OCI-LY1 (cell line): ENCODE results near the gene SLIT3.

ENCODE experiments used
- H2AFZ ChIP-seq: fragments of 200-600 bp; sonication (generic), shearing (Covaris generic); 2 replicates; pipeline ENCODE4 v1.6.0; 2014; ENCODE audit warnings: antibody characterized with exemption, mild to moderate bottlenecking, low read length
- H3F3A ChIP-seq: fragments of 200-600 bp; sonication (generic), shearing (Covaris generic); 2 replicates; pipeline ENCODE4 v1.6.0; 2014; ENCODE audit warnings: mild to moderate bottlenecking, antibody characterized with exemption, low read length, moderate library complexity; ENCODE audit not compliant: insufficient read depth
- H3K27ac ChIP-seq: fragments of 200-600 bp; sonication (generic); 2 replicates; pipeline ENCODE4 v1.5.1; 2014; ENCODE audit warnings: low read length, mixed run types, mild to moderate bottlenecking, low read depth; ENCODE audit not compliant: poor library complexity, severe bottlenecking
- H3K27me3 ChIP-seq: fragments of 200-600 bp; sonication (generic); 2 replicates; pipeline ENCODE4 v1.6.0; 2014; ENCODE audit warnings: antibody characterized with exemption, mild to moderate bottlenecking, low read length, moderate library complexity; ENCODE audit not compliant: insufficient read depth
- H3K36me3 ChIP-seq: fragments of 200-600 bp; sonication (generic); 2 replicates; pipeline ENCODE4 v1.6.1; 2014; ENCODE audit warnings: mild to moderate bottlenecking, antibody characterized with exemption, low read length, moderate library complexity, mixed read lengths; ENCODE audit not compliant: insufficient read depth
- H3K4me1 ChIP-seq: fragments of 200-600 bp; sonication (generic); 2 replicates; pipeline ENCODE4 v1.5.1; 2014; ENCODE audit warnings: mild to moderate bottlenecking, low read length, moderate library complexity; ENCODE audit not compliant: insufficient read depth, severe bottlenecking
- H3K4me2 ChIP-seq: fragments of 200-600 bp; sonication (generic), shearing (Covaris generic); 2 replicates; pipeline ENCODE4 v1.6.1; 2014; ENCODE audit warnings: low read length
- H3K4me3 ChIP-seq: fragments of 200-600 bp; sonication (generic); 2 replicates; pipeline ENCODE4 v1.5.1; 2014; ENCODE audit warnings: low read length, low read depth, mild to moderate bottlenecking, mixed read lengths; ENCODE audit not compliant: poor library complexity, severe bottlenecking
- H3K79me2 ChIP-seq: fragments of 200-600 bp; shearing (Covaris generic); 2 replicates; pipeline ENCODE4 v1.6.1; 2016; ENCODE audit warnings: mixed run types, low read length, mixed read lengths; ENCODE audit not compliant: insufficient read depth
- H3K9ac ChIP-seq: fragments of 200-600 bp; sonication (generic), shearing (Covaris generic); 2 replicates; pipeline ENCODE4 v1.6.1; 2014; ENCODE audit warnings: mild to moderate bottlenecking, low read length, mixed read lengths
- H3K9me2 ChIP-seq: fragments of 200-600 bp; sonication (generic), shearing (Covaris generic); 2 replicates; pipeline ENCODE4 v1.6.1; 2014; ENCODE audit warnings: low read depth, mild to moderate bottlenecking, low read length, mixed read lengths
- H3K9me3 ChIP-seq: fragments of 200-600 bp; shearing (Covaris generic); 2 replicates; pipeline ENCODE4 v1.6.1; 2014; ENCODE audit warnings: low read length, mixed read lengths
- H4K20me1 ChIP-seq: fragments of 200-600 bp; sonication (generic), shearing (Covaris generic); 2 replicates; pipeline ENCODE4 v1.6.0; 2016; ENCODE audit warnings: mild to moderate bottlenecking, low read length; ENCODE audit not compliant: insufficient read depth
- EZH2 ChIP-seq: fragments of 200-600 bp; sonication (generic), shearing (Covaris generic); IDR thresholded peaks from 2 replicates; pipeline ENCODE4 v1.8.0; 2017; ENCODE audit warnings: borderline replicate concordance, mixed run types, mild to moderate bottlenecking, antibody characterized with exemption, low read length, moderate library complexity, mixed read lengths
- TF ChIP-seq, protein P1 (sequence below): fragments of 200-600 bp; sonication (generic), shearing (Covaris generic); IDR thresholded peaks from 2 replicates; pipeline ENCODE4 v1.5.1; 2017; ENCODE audit warnings: mild to moderate bottlenecking, antibody characterized with exemption, low read length, moderate library complexity, mixed read lengths

Gene SLIT3

DNA sequence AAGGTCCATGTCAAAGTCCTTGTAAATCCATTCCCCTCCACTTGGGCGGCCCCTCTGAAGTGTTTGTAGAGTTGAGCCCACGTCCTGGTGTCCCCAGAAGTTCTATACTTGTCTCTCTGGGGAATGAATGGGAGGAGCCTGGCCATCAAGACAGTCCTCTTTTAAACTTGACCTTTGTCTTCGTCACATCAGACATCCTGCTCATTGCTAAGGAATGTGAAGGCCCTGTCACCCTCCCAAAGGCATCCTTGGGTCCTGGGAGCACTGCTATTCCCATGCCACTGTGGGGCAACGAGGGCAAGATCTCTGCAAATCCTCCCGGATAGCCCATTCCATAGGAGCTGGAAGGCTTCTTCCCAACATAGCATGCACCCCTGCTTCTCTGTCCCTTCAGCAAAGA, 235.5 kb downstream of the SLIT3 start:
- no peaks in the 10 kb centered on the region for H3K9me2 ChIP-seq
- H3K4me1 ChIP-seq = no peaks in the 10 kb centered on the region
- no peaks in the 10 kb centered on the region for H3K79me2 ChIP-seq
- H3K9me3 ChIP-seq = no peaks in the 10 kb centered on the region
- H4K20me1 ChIP-seq = no peaks in the 10 kb centered on the region
- H2AFZ ChIP-seq = no peak overlapping the region
- H3K27me3 ChIP-seq = no peaks in the 10 kb centered on the region
- no peak overlapping the region for H3K4me2 ChIP-seq
- no peaks in the 10 kb centered on the region for H3F3A ChIP-seq
- no peaks in the 10 kb centered on the region for H3K36me3 ChIP-seq
- no peak overlapping the region for H3K27ac ChIP-seq
- TF ChIP-seq, protein P1, sequence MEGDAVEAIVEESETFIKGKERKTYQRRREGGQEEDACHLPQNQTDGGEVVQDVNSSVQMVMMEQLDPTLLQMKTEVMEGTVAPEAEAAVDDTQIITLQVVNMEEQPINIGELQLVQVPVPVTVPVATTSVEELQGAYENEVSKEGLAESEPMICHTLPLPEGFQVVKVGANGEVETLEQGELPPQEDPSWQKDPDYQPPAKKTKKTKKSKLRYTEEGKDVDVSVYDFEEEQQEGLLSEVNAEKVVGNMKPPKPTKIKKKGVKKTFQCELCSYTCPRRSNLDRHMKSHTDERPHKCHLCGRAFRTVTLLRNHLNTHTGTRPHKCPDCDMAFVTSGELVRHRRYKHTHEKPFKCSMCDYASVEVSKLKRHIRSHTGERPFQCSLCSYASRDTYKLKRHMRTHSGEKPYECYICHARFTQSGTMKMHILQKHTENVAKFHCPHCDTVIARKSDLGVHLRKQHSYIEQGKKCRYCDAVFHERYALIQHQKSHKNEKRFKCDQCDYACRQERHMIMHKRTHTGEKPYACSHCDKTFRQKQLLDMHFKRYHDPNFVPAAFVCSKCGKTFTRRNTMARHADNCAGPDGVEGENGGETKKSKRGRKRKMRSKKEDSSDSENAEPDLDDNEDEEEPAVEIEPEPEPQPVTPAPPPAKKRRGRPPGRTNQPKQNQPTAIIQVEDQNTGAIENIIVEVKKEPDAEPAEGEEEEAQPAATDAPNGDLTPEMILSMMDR = no peak
- TF ChIP-seq EZH2 = no peak
- H3K4me3 ChIP-seq = no peak overlapping the region
- H3K9ac ChIP-seq = no peak overlapping the region

DNA sequence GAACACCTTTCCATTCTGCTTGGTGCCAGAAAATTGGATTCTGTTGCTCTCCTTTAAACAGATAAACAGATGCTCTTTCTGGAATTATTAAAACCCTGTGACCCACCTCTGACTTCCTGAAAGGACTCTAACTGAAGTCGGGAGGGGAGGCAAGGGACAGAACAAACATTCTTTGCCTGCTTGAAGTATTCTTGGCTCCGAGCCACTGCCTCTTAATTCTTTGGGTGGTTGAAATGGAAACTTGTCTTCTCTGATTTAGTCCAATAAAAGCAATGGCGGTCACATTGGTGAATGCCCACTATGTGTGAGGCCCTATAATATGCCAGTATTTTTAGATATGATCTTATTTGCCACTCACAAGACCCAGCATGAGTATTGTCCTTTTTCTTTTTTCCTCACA, 236.8 kb downstream of the SLIT3 start:
- Histone ChIP-seq H3K27ac (no peak overlapping the region), H4K20me1 (no peaks in the 10 kb centered on the region), H3K4me1 (no peaks in the 10 kb centered on the region), H3K9ac (no peak overlapping the region), H3K27me3 (no peaks in the 10 kb centered on the region), H3K9me2 (no peaks in the 10 kb centered on the region), H2AFZ (no peak overlapping the region), H3K79me2 (no peaks in the 10 kb centered on the region), H3F3A (no peaks in the 10 kb centered on the region), H3K36me3 (no peaks in the 10 kb centered on the region), H3K4me2 (no peak overlapping the region), H3K9me3 (no peaks in the 10 kb centered on the region), H3K4me3 (no peak overlapping the region)
- TF ChIP-seq, protein P1 = no peak
- no peak for TF ChIP-seq EZH2

- Histone ChIP-seq H4K20me1 (no peaks in the 10 kb centered on the region), H3K4me1 (no peaks in the 10 kb centered on the region), H3K9me3 (no peaks in the 10 kb centered on the region), H3K9me2 (no peaks in the 10 kb centered on the region), H3K79me2 (no peaks in the 10 kb centered on the region), H3F3A (no peaks in the 10 kb centered on the region), H3K36me3 (no peaks in the 10 kb centered on the region), H3K4me2 (no peak overlapping the region), H2AFZ (no peak overlapping the region), H3K27ac (no peak overlapping the region), H3K4me3 (no peak overlapping the region), H3K9ac (no peak overlapping the region), H3K27me3 (no peaks in the 10 kb centered on the region)
- TF ChIP-seq, protein P1 = no peak
- TF ChIP-seq EZH2 = no peak
Measured at GRCh38 chr5:169063316-169063953, 237.5 kb downstream of the SLIT3 start.
